Measurements from ENCODE around the gene PDE3A. TPM values are rescaled to one million over a fixed set of nuclear protein-coding genes. Genes with fewer than 3 reads are reported as not detected.
"Not testable (repeated sequence)": the region's sequence is repeated elsewhere in the genome, so short reads cannot be mapped to it uniquely, and the experiment has no call there.

Gene PDE3A
- total and polyA plus RNA-seq, 2 experiments from 2014 or later: 1.8 to 2.7 TPM

DNA sequence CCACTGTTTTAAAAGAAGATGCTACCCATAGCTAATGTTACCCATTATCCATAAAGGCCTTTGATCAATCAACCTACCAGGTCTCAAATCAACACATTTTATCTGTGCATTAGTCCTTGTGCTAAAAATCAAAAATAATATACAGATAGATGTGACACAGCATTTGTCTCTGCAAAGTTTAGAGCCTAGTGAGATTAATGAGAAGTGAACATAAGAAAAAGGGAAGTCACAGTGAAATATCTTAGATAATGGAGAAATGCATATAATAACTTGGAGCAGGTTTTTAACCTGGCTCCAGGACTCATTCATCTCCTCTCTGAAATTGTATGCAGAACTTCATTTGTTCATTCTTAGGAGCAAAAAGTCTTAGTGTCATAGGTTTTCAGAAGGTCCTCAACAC, 7.2 kb downstream of the PDE3A start:
- Histone ChIP-seq H3K36me3 (no peaks in the 10 kb centered on the region), H3K4me1 (ENCODE audit: low read depth) (peaks cover 16% of the 10 kb centered on the region), H3K4me3 (no peak overlapping the region), H3K27me3 (peaks cover 18% of the 10 kb centered on the region), H3K27ac (no peak overlapping the region), H3K9me3 (ENCODE audit: low read depth) (no peaks in the 10 kb centered on the region)
- no peak for DNase-seq (ENCODE audit: low read depth in 1 of 2, low spot score in 1 of 2)
- TF ChIP-seq, protein P1, sequence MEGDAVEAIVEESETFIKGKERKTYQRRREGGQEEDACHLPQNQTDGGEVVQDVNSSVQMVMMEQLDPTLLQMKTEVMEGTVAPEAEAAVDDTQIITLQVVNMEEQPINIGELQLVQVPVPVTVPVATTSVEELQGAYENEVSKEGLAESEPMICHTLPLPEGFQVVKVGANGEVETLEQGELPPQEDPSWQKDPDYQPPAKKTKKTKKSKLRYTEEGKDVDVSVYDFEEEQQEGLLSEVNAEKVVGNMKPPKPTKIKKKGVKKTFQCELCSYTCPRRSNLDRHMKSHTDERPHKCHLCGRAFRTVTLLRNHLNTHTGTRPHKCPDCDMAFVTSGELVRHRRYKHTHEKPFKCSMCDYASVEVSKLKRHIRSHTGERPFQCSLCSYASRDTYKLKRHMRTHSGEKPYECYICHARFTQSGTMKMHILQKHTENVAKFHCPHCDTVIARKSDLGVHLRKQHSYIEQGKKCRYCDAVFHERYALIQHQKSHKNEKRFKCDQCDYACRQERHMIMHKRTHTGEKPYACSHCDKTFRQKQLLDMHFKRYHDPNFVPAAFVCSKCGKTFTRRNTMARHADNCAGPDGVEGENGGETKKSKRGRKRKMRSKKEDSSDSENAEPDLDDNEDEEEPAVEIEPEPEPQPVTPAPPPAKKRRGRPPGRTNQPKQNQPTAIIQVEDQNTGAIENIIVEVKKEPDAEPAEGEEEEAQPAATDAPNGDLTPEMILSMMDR (IDR thresholded peaks at IDR 0.05; ENCODE audit: low read depth, low read length): no peak

DNA sequence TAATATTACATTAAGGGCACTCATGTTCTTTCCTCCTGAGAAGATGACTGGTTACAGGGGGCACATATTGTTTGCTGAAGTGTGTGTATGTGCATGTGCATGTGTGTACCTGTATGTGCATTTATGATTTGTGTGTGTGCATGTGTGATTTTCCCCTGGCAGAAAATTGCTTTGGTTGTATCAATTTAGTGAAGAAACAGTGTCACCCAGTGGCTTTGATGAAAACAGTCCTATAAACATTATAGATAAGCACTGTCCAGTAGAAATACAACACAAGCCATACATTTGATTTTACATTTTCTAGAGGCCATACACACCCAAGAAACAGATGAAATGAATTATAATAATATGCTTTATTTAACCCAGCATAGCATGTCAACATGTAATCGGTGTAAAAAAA, 8.6 kb downstream of the PDE3A start:
- TF ChIP-seq, protein P1 (IDR thresholded peaks at IDR 0.05; ENCODE audit: low read depth, low read length): peak; percentile 32
- no peak overlapping the region for H3K4me3 ChIP-seq
- peak in 1 of 2 donors; percentile 51 for DNase-seq (ENCODE audit: low read depth in 1 of 2, low spot score in 1 of 2)

DNA sequence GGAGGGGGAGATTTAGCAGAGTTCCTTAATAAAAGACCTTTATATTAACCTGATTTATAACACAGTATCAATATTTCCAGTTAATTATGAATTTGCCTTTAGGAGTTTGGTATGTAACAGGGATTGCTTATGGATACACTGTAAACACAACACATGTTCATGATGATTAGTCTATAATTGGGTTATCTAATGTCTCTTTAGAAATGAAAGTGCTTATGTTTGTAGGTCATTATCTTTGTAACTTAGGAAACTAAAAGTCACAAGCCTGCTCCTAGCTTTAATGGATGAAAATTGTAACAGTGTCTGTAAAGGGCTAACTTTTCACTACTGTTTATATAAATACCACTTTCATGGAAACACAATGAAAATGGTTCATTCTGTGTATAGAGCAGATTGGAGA, 9.4 kb downstream of the PDE3A start:
- Histone ChIP-seq H3K27me3 (no peaks in the 10 kb centered on the region), H3K4me1 (ENCODE audit: low read depth) (peaks cover 28% of the 10 kb centered on the region), H3K4me3 (no peak overlapping the region), H3K9me3 (ENCODE audit: low read depth) (no peaks in the 10 kb centered on the region), H3K36me3 (no peaks in the 10 kb centered on the region), H3K27ac (no peak overlapping the region)
- TF ChIP-seq, protein P1 (IDR thresholded peaks at IDR 0.05; ENCODE audit: low read depth, low read length): no peak
- no peak for DNase-seq (ENCODE audit: low read depth in 1 of 2, low spot score in 1 of 2)

More for the DNA sequence above, 8.6 kb downstream of the PDE3A start:
- Histone ChIP-seq H3K27ac (no peak overlapping the region), H3K36me3 (no peaks in the 10 kb centered on the region), H3K9me3 (ENCODE audit: low read depth) (no peaks in the 10 kb centered on the region), H3K27me3 (peaks cover 4% of the 10 kb centered on the region), H3K4me1 (ENCODE audit: low read depth) (peaks cover 28% of the 10 kb centered on the region)

DNA sequence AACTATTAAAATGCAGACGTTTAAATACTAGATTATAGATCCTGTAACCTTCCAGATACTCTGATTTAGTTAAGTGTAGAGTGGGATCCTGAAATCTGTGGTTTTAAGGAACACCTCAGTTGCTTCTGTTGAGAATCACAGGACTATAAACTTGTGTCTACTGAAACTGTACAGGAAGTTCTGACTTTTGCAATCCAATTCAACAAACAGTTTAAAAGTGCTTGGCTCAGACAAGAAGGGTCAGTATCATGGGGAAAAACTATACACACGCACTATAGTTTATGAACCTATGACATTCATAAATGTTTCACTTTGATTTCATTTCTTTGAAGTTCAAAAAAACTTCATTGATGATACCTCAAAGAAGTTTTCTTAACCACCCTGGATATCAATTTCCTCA, 13.8 kb downstream of the PDE3A start:
- Histone ChIP-seq H3K36me3 (no peaks in the 10 kb centered on the region), H3K27me3 (no peaks in the 10 kb centered on the region), H3K4me3 (no peak overlapping the region), H3K4me1 (ENCODE audit: low read depth) (peaks cover 28% of the 10 kb centered on the region), H3K27ac (no peak overlapping the region), H3K9me3 (ENCODE audit: low read depth) (no peaks in the 10 kb centered on the region)
- DNase-seq (ENCODE audit: low read depth in 1 of 2, low spot score in 1 of 2): no peak
- TF ChIP-seq, protein P1 (IDR thresholded peaks at IDR 0.05; ENCODE audit: low read depth, low read length): no peak

DNA sequence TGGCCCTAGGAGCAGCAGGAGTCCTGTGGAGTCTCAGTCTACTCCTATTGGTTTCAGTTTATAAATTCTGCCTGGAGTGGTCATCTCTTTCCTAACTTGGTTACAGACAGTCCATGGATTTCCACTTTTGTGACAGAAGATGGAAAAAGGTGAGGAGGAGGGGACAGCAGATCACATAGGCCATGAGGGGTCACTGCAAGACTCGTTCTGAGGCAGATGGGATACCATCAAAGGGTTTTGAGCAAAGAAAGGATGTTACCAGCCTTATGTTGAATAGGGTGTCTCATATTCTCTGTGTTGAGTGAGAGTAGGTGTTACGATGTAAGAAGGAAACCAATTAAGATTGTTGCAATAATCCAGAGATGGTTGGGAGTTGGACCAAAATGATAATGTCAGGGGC, 15.3 kb downstream of the PDE3A start:
- H3K9me3 ChIP-seq (ENCODE audit: low read depth): no peaks in the 10 kb centered on the region
- H3K27ac ChIP-seq: no peak overlapping the region
- H3K27me3 ChIP-seq: no peaks in the 10 kb centered on the region
- TF ChIP-seq, protein P1 (IDR thresholded peaks at IDR 0.05; ENCODE audit: low read depth, low read length): no peak
- no peak for DNase-seq (ENCODE audit: low read depth in 1 of 2, low spot score in 1 of 2)
- H3K4me3 ChIP-seq: no peak overlapping the region
- H3K4me1 ChIP-seq (ENCODE audit: low read depth): peaks cover 28% of the 10 kb centered on the region
- no peaks in the 10 kb centered on the region for H3K36me3 ChIP-seq

DNA sequence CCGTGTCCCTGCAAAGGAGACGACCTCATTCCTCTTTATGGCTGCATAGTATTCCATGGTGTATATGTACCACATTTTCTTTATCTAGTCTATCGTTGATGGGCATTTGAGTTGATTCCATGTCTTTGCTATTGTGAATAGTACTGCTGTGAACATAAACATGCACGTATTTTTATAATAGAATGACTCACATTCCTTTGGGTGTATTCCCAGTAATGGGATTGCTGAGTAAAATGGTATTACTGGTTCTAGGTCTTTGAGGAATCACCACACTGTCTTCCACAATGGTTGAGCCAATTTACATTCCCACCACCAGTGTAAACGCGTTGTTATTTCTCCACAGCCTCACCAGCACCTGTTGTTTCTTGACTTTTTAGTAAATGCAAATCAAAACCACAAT, 16.5 kb downstream of the PDE3A start:
- H3K27me3 ChIP-seq; H3K4me3 ChIP-seq; H3K36me3 ChIP-seq; DNase-seq (ENCODE audit: low read depth in 1 of 2, low spot score in 1 of 2); H3K9me3 ChIP-seq (ENCODE audit: low read depth); H3K27ac ChIP-seq: not testable (repeated sequence)
- peaks cover 26% of the 10 kb centered on the region for H3K4me1 ChIP-seq (ENCODE audit: low read depth)

Measured in cardiac muscle cell (in vitro differentiated cells and primary cell).